NCI-H748 treated with DMSO at 0.1 percent for 48 hours (cell line): ENCODE measurements around the gene PLPPR5.

Experiments
- DNase-seq: peaks from one replicate; lab custom pipeline; 2025; lab: John Stamatoyannopoulos, UW

PLPPR5 gene

DNA sequence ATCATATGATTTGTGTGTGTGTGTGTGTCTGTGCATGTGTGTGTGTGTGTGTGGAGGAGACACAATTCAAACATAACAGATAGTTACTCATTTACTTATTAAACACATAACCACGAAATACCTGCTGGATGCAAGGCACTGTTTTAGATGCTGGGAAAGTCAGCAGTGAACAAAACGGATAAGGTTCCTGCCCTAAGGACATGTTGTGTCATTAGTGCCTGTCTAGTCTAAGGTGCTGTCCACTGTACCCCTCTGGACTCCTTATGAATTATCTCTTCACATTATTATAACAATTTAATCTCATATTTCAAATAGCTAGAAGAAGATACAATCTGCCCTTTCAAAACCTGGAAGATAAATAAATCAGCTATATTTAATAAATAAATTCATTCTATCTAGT lies 162.4 kb downstream of the PLPPR5 start:
- DNase-seq, result no peak
